ENCODE data around the gene MAGI1.

The MAGI1 gene

GRCh38 chr3:65605876-65606432 is 432.8 kb downstream of the MAGI1 start:
- DNase-seq: no peak

GRCh38 chr3:65604863-65605526 is 433.7 kb downstream of the MAGI1 start:
- no peak for DNase-seq

- no peak for DNase-seq
These were observed 435.1 kb downstream of the MAGI1 start for GRCh38 chr3:65603631-65604030.

GRCh38 chr3:65600888-65601287 is 437.8 kb downstream of the MAGI1 start:
- DNase-seq: no peak

GRCh38 chr3:65597952-65598413 is 440.7 kb downstream of the MAGI1 start:
- DNase-seq: no peak

GRCh38 chr3:65597226-65597951 is 441.3 kb downstream of the MAGI1 start:
- DNase-seq: peak; percentile 95

- peak; percentile 86 for DNase-seq
These were observed 442.0 kb downstream of the MAGI1 start for GRCh38 chr3:65596571-65597225.

GRCh38 chr3:65596029-65596300 is 442.8 kb downstream of the MAGI1 start:
- DNase-seq: no peak

GRCh38 chr3:65595222-65596028 is 443.3 kb downstream of the MAGI1 start:
- peak; percentile 50 for DNase-seq

- DNase-seq: no peak
These were observed 444.7 kb downstream of the MAGI1 start for GRCh38 chr3:65593780-65594752.

GRCh38 chr3:65591313-65591712 is 447.4 kb downstream of the MAGI1 start:
- no peak for DNase-seq

- no peak for DNase-seq
These were observed 449.8 kb downstream of the MAGI1 start for GRCh38 chr3:65588884-65589283.

- DNase-seq: no peak
These were observed 450.9 kb downstream of the MAGI1 start for GRCh38 chr3:65587650-65588439.

GRCh38 chr3:65584913-65585312 is 453.8 kb downstream of the MAGI1 start:
- no peak for DNase-seq

GRCh38 chr3:65584002-65584401 is 454.7 kb downstream of the MAGI1 start:
- DNase-seq: no peak

- DNase-seq: no peak
These were observed 455.5 kb downstream of the MAGI1 start for GRCh38 chr3:65583188-65583587.

GRCh38 chr3:65582012-65582717 is 456.6 kb downstream of the MAGI1 start:
- DNase-seq: no peak

GRCh38 chr3:65581313-65581712 is 457.4 kb downstream of the MAGI1 start:
- no peak for DNase-seq

GRCh38 chr3:65578861-65579260 is 459.9 kb downstream of the MAGI1 start:
- no peak for DNase-seq

GRCh38 chr3:65577843-65578430 is 460.8 kb downstream of the MAGI1 start:
- DNase-seq: peak; percentile 33

All from retina (tissue), 1 donor.